K562 (cell line): ENCODE data around the gene FBXO8. TPM values are rescaled to one million over a fixed set of nuclear protein-coding genes. Genes with fewer than 3 reads are reported as not detected.
A peak's percentile ranks its signal among the peaks of the same experiment; 100 is the strongest.

Experiments used
- IRF9 ChIP-seq: fragments of 450-650 bp; IDR thresholded peaks from 2 replicates; pipeline ENCODE4 v1.6.1; 2016; ENCODE audit warnings: missing biosample characterization, missing genetic modification characterization
- KLF6 ChIP-seq: fragments of 250-450 bp; sonication (Bioruptor Pico); IDR thresholded peaks from 2 replicates; pipeline ENCODE4 v1.4.0; 2020; ENCODE audit warnings: mild to moderate bottlenecking, moderate library complexity, borderline replicate concordance
- MNT ChIP-seq, 2 experiments: fragments of 450-650 bp; conservative IDR thresholded peaks; 2 replicates each; pipeline ENCODE4 v1.6.1; 2017; ENCODE audit warnings: mild to moderate bottlenecking in 2 of 2, moderate library complexity in 2 of 2
- MTA2 ChIP-seq: fragments of 450-650 bp; IDR thresholded peaks from 2 replicates; pipeline ENCODE4 v1.6.1; 2016; ENCODE audit warnings: low read depth
- POLR2AphosphoS5 ChIP-seq: IDR thresholded peaks from 2 replicates; pipeline ENCODE4 v1.6.1; 2011; ENCODE audit warnings: mild to moderate bottlenecking, low read depth, low read length, moderate library complexity; ENCODE audit not compliant: control insufficient read depth, insufficient read depth
- REST ChIP-seq, 2 experiments: fragments of 450-650 bp; formaldehyde crosslinking in 1 of 2; IDR thresholded peaks; 2 replicates each; pipeline versions ENCODE4 v1.4.0 to v1.6.1; 2014 to 2020; ENCODE audit warnings: mild to moderate bottlenecking in 2 of 2, borderline replicate concordance in 1 of 2, low read depth in 1 of 2
- SAP30 ChIP-seq: fragments of 200-600 bp; sonication (generic); IDR thresholded peaks from 2 replicates; pipeline ENCODE4 v1.6.1; 2012; ENCODE audit warnings: borderline replicate concordance, low read depth, mild to moderate bottlenecking, moderate library complexity, low read length, control low read depth, inconsistent platforms; ENCODE audit not compliant: insufficient read depth, poor library complexity, severe bottlenecking
- SNAPC5 ChIP-seq: fragments of 250-450 bp; sonication (Bioruptor Pico); IDR thresholded peaks from 2 replicates; pipeline ENCODE4 v1.8.0; 2021; ENCODE audit warnings: moderate library complexity, mild to moderate bottlenecking, inconsistent platforms
- STAT6 ChIP-seq: sonication (generic); formaldehyde crosslinking; IDR thresholded peaks from 2 replicates; pipeline ENCODE4 v1.8.1; 2023; ENCODE audit warnings: mild to moderate bottlenecking, missing genetic modification reagents
- TCF3 ChIP-seq: sonication (generic); formaldehyde crosslinking; IDR thresholded peaks from 2 replicates; pipeline ENCODE4 v1.4.0; 2020; ENCODE audit warnings: mild to moderate bottlenecking, missing genetic modification reagents
- polyA plus RNA-seq, 8 experiments: library from polyadenylated mRNA; depleted of rRNA in 4 of 8; stranded (reverse) in 5 of 8; unstranded in 3 of 8; fragments of >200 nt; fragmentation: Nextera tagmentation in 2 of 8; fragmentation: Illumina TruSeq in 1 of 8; extraction: Ambion mirVana in 2 of 8; extraction: Trizol in 1 of 8; gene quantifications; 2 replicates each; pipeline versions ENCODE4 v1.2.1 to v1.2.3, GENCODE V29; 2011 to 2014; ENCODE audit warnings: inconsistent platforms in 1 of 8, missing spikeins in 1 of 8
- total RNA-seq, 7 experiments: library from RNA; depleted of rRNA in 6 of 7; stranded (reverse); fragments of >200 nt in 6 of 7; fragmentation: Illumina TruSeq in 2 of 7; extraction: Trizol in 2 of 7; gene quantifications; 2 replicates each; pipeline versions ENCODE4 v1.2.1 to v1.2.3, GENCODE V29; 2011 to 2021; ENCODE audit warnings: low replicate concordance in 1 of 7

FBXO8 gene
- total and polyA plus RNA-seq, 9 of the 15 experiments (the other 6 are each of a cell fraction or from before 2014, with no cell fraction given) = 12.9 to 27.1 (median 14.8) TPM

- TF ChIP-seq MNT (conservative IDR thresholded peaks at IDR 0.05) (no peak), STAT6 (no peak), POLR2AphosphoS5 (no peak), IRF9 (tag) (no peak), TCF3 (CRISPR knock-in tag) (no peak), MTA2 (no peak), KLF6 (CRISPR knock-in tag) (no peak), SAP30 (no peak), REST (IDR thresholded peaks at IDR 0.05; ENCODE audit: borderline replicate concordance) (peak; percentile 37; the same call in 1 of the 2 replicates), REST (CRISPR knock-in tag; IDR thresholded peaks at IDR 0.05; ENCODE audit: low read depth) (no peak), SNAPC5 (CRISPR knock-in tag) (no peak)
Observed at GRCh38 chr4:174318829-174319764, 35.6 kb upstream of the FBXO8 start (continued).
